ENCODE data around the gene CHMP6.

CHMP6 gene

DNA sequence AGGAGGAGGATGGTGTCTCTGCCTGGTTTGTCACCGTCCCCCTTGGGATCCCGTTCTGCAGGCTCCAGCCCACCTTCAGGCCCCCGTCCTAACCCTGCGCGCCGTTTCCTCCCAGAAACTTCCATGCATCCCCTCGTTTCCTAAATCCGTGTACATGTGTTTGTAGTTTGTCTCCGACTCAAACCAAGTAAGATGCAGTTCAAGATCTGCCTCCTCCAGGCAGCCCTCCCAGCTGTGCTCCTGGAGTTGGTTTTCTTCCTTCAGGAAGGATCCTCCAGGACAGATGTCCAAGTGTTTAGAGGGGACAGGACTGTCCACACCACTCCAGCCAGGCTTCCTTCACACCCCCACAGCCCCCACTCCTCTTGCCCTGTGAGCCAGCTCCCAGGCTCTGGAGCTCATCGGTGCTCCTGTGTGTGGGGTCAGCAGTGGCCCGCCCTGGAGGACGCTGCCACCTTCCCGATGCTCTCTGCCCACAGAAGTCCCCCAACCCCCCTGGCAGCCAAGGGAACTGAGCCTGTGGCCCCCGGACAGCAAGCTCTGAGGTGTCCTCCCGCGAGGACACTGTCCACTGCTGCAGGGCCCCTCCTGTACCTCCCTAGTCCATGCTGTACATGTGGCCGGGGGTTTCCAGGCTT, 54.6 kb downstream of the CHMP6 start:
- no peak for DNase-seq

DNA sequence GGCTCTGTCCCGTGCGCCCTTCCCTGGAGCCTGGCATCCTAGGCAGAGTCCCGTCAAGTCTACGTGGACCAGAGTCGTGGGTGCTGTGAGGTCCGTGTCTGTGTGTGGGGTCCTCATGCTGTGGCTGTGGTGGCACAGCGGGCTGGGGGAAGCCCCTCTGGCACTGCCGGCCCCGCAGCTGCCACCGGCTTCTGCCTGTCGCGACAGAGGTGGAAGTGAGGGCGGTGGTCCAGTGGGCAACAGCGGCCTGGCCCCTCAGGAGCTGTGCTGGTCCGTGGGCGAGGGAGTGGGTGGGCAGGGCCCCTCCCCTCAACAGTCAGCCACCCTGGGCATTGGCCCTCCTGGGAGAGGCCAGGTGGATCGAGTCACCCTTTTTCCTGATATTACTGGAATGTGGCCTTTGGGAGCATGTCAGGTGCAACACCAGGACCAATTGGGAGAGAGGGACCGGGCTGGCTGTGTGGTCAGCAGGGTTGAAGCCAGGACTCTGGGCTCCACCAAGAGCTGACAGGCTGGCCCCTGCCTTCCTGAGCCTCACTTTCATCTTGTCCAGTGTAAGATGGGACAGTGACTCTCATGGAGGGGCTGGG, 55.2 kb downstream of the CHMP6 start:
- DNase-seq = no peak

DNA sequence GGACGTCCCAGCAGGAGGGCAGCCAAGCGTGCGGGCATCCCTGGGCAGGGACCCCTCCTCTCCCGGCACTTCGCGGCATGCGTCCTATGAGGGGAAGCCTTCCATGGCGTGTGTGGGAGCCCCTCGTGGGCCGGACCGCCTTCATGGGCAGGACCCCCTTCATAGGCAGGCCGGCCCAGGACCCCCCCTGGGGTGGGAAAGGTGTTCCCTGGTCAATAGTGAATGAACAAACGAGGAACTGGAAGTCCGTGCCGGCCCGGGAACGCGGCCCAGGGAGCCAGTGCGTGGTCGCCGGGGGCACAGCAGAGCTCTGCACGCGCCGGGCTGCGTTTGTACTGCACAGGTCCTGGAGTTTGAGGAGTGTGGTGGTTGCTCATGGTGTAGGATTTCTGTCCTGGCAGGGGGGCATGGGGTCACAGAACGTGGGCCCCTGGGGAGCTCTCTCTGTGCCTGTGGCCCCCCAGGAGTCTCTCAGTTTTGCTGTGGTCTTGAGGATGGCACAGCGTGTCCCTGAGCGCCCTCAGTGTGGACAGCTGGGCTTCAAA, 57.3 kb downstream of the CHMP6 start:
- DNase-seq = no peak

DNA sequence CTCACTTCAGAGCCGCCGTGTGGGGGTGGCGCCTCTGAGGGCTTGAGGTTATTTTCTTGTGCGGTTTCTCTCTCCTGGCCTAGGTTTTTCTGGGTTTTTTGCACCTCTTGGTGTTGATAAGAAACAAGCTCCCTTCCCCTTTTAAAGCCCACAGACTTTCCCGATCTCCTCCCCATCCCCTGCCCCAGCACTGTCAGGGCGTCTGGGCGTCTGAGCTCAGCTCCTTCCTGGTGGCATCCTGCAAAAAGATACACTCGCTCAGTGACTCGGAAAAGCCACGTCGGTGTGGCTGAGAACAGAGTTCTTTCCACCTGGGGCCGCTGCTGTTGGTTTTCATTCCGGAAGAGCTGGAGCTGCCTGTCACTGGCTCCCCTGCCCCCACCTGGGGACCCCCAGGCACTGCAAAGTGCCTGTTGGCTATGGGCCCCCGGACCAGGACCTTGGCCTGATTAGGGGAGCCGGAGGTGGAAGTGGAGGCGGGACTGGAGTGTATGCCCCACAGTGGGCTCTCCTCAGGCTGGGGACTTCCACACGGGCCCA, 57.8 kb downstream of the CHMP6 start:
- DNase-seq = no peak

Measured in COR-L47 (cell line).